HG03097 (cell line): ENCODE measurements around the gene NHERF1.

Experiments used
- ATAC-seq: cut with Tn5 transposase; IDR thresholded peaks from one replicate; pipeline ENCODE4 v1.9.1; 2021; ENCODE audit not compliant: unreplicated experiment, low FRiP score

NHERF1 gene

GRCh38 chr17:74748529-74749278, at the start of gene NHERF1:
NHERF1 (plus strand) TSS chr17:74748628; CDS start chr17:74748847, 219 bp downstream.
- ATAC-seq, result peak; percentile 77

GRCh38 chr17:74699236-74699635, 49.2 kb upstream of the NHERF1 start:
- no peak for ATAC-seq

- no peak for ATAC-seq
Measured at GRCh38 chr17:74702116-74702871, 46.1 kb upstream of the NHERF1 start.

GRCh38 chr17:74703311-74703710, 45.1 kb upstream of the NHERF1 start:
- no peak for ATAC-seq

GRCh38 chr17:74704544-74704943, 43.9 kb upstream of the NHERF1 start:
- ATAC-seq, result no peak

- ATAC-seq, result no peak
Measured at GRCh38 chr17:74711058-74711824, 37.2 kb upstream of the NHERF1 start.

- no peak for ATAC-seq
Measured at GRCh38 chr17:74712301-74712700, 36.1 kb upstream of the NHERF1 start.

- no peak for ATAC-seq
Measured at GRCh38 chr17:74712756-74713155, 35.7 kb upstream of the NHERF1 start, which contains the start of gene CD300LF. CD300LF (minus strand) TSS chr17:74712923; CDS start chr17:74712866, 57 bp downstream.

- no peak for ATAC-seq
Measured at GRCh38 chr17:74713171-74713755, 35.2 kb upstream of the NHERF1 start.

GRCh38 chr17:74715144-74715543, 33.3 kb upstream of the NHERF1 start:
- ATAC-seq, result no peak

- no peak for ATAC-seq
Measured at GRCh38 chr17:74720506-74720905, 27.9 kb upstream of the NHERF1 start.

- ATAC-seq, result no peak
Measured at GRCh38 chr17:74722782-74723181, 25.6 kb upstream of the NHERF1 start.

- ATAC-seq, result no peak
Measured at GRCh38 chr17:74723891-74724290, 24.5 kb upstream of the NHERF1 start.

GRCh38 chr17:74725111-74725510, 23.3 kb upstream of the NHERF1 start:
- ATAC-seq, result no peak

GRCh38 chr17:74728033-74728701, 20.3 kb upstream of the NHERF1 start:
- ATAC-seq, result no peak

- no peak for ATAC-seq
Measured at GRCh38 chr17:74728702-74729075, 19.7 kb upstream of the NHERF1 start.

GRCh38 chr17:74729368-74729767, 19.1 kb upstream of the NHERF1 start:
- ATAC-seq, result no peak

- ATAC-seq, result no peak
Measured at GRCh38 chr17:74729866-74730265, 18.6 kb upstream of the NHERF1 start.

- no peak for ATAC-seq
Measured at GRCh38 chr17:74730491-74731346, 17.7 kb upstream of the NHERF1 start.

- ATAC-seq, result no peak
Measured at GRCh38 chr17:74731347-74731605, 17.2 kb upstream of the NHERF1 start.
